CD4-positive, alpha-beta T cell treated with Interleukin-6 at 100 ng/mL for 8 hours (primary cell): ENCODE data around the gene PRDM13.
"Not testable (repeated sequence)": the region's sequence is repeated elsewhere in the genome, so short reads cannot be mapped to it uniquely, and the experiment has no call there.

Experiments
- DNase-seq: peaks from one replicate; pipeline ENCODE4 v3.0.0-alpha.2; 2020; ENCODE audit warnings: mixed read lengths, low spot score

The PRDM13 gene

DNA sequence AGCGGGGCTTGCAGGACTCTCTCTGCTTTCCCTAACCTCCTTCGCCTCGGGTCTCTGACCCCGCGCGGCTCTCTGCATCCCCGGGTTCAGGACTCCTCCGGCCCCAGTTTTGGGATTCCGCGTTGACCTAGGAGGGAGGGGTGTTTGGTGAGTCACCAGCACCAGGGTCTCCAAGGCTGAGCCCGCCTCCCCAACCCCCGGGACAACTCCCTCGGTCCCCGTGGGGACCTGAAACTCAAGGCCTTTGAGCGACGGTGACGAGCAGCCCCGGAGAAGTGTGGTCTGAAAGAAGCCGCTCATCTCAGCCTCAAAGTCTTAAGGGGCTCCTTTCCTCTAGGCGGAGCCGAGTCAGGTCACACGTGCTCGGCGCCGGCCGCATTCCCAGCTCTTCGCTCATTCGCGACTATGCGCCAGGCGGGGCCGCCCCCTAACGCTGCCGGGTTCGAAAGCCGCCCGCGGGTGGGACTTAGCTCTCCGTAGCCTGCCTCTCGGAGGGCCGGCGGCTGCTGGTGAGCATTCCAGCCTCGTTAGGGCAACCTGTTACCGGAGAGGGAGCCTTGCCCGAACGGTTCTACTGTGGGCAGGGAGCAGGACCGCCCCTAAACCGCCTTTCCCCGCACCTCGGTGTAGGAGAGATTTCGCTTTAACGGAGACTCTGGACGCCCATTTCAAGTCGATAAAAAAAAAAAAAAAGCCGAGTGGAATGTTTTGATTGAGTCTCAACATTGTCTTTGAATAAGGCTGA is 3.0 kb upstream of the PRDM13 start:
- no peak for DNase-seq

DNA sequence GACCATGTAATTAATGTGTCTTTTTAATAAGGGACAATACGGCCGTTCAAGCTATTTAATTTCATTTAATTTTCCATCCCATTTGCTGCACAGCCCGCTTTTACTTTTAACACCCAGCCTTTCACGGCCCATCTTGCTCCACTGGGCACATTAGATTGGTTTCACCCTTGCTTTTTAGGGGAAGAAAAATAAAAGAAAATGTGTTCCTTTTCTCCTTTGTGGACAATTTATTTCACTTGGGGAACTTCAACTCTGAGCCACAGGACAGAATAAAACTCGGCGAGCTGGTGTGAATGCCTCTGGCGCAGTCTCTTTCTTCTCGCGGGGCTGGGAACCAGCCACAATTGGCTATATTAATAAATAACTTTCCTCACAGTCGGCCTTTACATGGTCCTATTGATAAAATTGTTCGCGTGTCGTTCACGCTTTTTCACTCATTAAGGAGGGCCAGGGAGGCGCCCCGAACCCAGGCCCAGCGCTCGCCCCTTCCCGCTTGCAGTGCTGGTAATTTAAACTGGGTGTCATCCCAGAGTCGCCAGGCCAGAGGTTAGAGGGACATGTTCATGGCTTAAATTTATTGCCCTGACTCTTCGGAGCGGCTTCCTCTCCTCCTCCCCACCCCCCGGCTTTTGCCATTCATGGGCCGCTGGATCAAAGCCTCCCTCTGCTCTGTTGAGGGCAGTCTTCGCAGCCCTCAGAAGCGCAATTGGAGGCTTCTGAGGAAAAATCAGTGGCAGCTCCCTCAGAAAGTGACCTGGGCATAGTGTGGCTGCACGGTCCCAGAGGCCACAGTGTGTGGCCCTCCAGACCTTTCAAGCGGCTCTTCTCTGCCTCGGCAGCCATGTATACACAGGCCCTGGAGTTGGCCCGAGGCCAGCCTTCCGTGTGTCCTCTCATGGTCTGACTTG is 2.2 kb upstream of the PRDM13 start:
- no peak for DNase-seq

DNA sequence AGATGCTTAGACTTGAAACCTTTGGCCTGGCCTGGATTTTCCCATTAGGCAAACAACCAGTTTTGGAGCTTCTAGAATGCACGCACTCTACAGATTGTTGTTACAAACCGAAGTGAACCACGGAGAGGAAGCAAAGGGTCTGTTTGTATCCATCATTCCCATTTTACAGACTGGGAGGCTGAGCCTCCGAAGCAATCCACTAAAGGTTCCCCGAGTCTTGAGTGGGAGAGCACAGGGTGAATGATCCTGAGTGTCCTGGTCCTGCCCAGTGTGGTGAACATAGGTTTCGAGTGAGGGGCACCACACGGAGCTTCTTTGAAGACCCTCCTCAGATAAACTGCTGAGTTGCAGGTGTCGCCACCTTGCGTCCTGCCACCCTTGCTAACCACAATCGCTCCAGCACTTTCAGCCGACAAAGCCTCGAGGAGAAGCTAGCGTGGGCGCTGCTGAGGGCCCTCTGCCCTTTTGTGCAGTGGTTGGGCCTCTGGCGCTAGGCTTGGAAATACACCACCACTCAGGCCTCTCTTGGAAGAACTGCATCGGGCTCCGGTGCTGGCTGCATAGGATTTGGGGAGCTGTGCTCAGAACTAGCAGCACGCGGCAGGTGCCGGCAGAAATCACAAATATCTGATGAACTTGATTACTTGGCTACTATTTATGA is 1.4 kb upstream of the PRDM13 start:
- no peak for DNase-seq

DNA sequence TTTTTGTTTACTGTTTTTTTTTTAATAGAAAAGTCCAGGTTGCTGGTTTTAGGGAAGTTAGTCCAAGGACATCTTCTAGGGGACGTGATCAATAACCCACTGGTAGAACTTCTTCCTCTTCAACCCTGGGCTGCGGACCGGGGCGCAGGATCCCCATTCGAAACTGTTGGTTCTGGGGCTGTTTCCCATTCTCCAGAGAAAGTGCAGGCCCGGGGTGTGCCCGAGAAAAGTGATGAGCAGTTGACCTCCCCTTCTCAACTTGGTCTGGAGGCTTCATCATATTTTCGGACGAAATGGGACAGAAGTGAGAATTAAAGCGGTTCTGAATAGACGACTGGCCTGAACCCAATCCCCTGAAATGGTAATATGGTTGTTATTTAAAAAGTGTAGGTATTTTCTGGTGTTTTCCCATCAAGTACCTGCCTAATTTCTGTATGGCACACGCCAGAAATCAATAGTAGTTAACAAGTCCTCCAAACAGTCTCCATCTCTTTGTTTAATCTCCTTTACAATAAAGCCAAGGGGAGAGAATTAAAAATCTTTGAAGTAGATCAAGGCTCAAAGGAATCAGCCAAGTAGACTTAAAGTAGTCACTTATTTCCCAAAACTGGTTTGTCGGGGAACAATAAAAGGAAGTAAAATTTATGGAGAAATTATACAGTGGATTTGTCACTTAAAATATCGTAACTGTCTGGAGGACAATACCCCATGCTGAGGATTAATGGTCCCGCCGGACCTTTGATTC is 550 bp upstream of the PRDM13 start:
- DNase-seq: no peak

DNA sequence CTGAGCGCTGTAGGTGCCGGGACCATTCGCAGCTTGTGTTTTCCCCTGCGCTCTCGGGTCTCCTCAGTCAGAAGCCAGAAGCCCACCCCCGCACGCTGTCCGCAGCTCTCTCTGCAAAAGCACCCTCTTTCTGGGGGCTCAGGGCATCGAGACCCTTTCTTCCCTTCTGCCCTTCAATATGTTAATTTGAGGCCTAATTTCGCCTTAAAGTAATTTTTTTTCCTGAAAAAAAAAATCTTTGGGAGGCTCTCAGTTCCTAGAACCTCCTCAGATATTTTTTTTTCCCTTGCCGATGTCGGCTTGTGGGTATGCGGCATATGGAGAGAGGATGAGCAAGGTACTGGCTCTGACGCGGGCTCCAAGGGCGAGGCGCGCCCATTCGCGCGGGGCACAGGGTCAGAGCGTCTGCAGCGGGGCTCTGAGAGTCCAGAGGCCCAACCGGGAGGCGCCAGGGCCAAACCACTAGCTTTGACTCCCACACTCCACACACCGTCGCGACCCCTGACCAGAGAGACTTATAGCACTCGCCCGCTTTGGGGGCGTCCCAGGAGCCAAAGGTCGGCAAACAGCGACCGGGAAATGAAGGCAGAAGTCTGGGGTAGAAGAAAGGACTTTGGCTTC is 893 bp downstream of the PRDM13 start:
- DNase-seq: no peak

DNA sequence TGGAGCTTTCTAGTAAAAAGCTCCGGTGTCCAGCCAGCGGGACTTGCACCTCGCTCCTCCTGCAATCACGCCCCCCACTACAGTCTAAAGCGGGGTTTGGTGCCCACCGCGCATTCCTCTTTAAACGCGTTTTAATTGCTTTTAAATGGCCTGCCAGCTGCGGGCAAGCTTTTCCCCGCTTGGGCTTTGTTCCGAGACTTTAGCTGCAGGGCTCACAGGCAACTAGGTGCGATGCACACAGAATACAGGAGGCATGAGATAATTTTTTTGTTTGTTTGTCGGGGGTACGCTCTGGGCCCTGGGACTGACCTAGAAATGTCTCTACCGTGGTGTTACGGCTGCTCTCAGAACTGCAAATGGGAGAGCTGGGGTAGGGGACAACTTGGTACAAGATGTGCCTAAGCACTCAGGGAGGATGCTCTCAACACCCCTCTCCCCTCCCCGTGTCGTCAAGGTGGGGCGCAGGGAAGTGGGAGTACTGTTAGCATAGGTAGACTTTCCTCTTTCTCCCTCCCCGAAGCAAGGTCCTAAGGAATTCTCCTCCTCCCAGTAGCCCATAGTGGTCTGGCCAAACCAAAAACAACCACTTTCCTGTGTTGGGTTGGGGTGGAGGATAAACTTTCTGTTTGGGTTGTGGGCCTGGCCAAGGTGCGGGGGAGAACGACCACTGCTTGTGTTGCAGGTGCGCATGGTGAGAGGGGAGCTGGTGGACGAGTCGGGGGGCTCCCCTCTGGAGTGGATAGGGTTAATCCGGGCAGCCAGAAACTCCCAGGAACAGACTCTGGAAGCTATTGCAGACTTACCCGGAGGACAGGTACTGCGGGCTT is 1.6 kb downstream of the PRDM13 start:
- DNase-seq: no peak

DNA sequence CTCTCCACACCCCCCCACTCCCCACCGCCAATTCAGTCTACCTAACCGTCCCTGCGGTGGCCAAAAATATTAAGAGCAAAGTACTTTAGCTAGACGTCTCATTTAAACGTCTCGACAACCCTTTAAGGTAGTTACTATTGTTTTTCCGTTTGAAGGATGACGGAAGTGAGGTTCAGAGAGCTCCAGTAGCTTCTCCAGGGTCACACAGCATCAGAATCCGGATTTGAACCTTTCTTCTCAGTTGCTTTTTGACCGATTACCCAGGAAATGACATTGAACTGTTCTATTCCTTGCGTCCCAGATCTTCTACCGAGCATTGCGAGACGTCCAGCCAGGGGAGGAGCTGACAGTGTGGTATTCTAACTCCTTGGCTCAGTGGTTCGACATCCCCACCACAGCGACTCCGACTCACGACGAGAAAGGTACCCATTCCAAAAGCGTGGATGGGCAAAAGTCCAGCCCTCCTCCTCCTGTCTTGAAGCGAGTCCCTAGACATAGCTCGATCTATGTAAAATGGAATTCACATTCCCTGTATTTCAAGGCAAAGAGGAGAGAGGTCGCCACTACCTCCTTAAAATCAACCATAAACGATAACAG is 2.4 kb downstream of the PRDM13 start:
- no peak for DNase-seq

DNA sequence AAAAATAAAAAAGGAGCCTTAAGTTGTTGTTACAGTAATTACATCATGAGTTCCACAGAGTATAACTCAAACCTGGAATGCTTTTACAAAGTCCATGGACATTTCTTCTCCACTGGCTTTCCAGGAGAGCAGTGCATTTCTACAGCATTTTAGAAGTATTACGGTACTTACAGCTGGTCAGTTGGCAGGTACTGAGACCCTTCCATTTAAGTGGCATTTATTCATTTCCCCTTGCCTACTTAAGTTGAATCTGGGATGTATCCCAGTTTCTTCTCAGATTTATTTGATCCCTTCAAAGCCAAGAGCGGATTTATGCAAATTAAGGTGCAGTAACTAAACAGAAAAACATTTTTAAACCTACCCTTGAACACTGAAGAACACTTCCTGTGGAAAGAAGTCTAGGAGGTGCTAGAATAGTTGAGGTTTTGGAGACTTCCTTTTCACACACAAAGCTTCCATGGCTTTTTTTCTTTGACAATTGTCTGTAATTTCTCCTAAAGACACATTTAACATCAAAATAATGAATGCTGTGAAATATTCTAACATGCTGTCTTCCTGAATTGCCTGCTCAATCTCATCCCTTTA is 3.4 kb downstream of the PRDM13 start:
- no peak for DNase-seq

DNA sequence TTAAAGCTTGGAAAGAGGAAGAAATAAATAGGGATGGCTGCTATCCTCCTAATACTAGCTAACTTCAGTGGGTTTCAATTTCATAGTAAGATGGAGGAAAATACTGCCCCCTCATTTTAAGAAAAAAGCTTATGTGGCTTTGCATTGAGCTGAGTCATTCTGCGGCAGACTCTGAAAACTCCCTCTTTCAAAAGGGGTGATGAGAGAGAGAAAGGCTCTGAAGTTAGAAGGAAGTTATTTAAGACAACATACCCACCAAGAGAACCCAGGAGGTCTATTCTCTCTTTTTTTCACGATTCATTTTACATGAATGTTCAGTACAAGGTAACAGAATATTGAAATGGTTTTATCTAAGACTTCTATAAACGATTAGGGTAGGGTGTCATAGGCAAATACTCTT is 4.5 kb downstream of the PRDM13 start:
- DNase-seq: no peak

DNA sequence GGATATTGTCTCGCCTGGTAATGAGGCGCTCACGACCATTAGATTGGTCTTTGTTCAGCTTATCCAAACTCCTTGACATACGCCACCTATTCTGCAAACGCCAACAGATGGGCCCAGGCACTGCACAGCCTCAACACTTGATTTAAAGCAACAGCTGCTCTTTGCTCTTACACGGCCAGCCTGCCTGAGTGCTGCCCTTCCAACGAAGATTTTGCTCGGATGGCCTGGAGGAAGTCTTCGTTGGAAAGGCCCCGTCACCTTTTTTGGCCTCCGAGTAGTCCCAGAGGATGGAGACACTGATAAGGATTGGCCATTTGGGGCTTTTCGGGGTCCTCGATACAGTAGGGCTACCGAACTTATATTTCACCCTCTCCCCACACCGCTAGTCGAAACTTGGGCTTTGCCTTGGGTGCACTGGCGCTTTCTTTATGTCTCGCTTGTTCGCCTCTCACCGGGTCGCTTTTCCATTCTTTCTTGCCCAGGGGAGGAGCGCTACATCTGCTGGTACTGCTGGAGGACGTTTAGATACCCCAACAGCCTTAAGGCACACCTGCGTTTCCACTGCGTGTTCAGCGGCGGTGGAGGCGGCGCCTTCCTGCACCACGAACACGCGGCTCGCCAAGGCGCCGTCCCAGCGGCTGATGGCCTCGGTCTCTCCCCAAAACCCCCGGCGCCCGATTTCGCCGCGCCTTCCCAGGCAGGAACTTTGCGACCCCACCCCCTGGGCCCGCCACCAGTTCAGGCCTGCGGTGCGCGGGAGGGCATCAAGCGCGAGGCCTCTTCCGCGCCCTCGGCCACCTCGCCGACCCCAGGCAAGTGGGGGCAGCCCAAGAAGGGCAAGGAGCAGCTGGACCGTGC is 6.1 kb downstream of the PRDM13 start:
- no peak for DNase-seq

DNA sequence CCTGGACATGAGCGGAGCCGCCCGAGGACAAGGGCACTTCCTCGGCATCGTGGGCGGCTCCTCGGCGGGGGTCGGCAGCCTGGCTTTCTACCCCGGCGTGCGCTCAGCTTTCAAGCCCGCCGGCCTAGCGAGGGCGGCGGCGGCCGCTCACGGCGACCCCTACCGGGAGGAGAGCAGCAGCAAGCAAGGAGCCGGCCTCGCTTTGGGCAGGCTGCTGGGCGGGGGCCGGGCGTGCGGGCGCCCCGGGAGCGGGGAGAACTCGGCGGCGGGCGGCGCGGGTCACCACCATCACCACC is 6.7 kb downstream of the PRDM13 start:
- DNase-seq: no peak

DNA sequence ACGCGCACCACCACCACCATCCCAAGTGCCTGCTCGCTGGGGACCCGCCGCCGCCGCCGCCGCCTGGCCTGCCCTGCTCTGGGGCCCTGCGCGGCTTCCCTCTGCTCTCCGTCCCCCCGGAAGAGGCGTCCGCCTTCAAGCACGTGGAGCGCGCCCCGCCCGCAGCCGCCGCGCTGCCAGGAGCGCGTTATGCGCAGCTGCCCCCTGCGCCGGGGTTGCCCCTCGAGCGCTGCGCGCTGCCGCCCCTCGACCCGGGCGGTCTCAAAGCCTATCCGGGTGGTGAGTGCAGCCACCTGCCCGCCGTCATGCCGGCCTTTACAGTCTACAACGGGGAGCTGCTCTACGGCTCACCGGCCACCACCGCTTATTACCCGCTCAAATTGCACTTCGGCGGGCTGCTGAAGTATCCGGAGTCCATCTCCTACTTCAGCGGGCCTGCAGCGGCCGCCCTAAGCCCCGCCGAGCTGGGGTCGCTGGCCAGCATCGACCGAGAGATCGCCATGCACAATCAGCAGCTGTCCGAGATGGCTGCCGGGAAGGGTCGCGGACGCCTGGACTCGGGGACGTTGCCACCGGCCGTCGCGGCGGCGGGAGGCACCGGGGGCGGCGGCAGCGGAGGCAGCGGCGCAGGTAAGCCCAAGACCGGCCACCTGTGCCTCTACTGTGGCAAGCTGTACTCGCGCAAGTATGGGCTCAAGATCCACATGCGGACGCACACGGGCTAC is 7.2 kb downstream of the PRDM13 start:
- no peak for DNase-seq

DNA sequence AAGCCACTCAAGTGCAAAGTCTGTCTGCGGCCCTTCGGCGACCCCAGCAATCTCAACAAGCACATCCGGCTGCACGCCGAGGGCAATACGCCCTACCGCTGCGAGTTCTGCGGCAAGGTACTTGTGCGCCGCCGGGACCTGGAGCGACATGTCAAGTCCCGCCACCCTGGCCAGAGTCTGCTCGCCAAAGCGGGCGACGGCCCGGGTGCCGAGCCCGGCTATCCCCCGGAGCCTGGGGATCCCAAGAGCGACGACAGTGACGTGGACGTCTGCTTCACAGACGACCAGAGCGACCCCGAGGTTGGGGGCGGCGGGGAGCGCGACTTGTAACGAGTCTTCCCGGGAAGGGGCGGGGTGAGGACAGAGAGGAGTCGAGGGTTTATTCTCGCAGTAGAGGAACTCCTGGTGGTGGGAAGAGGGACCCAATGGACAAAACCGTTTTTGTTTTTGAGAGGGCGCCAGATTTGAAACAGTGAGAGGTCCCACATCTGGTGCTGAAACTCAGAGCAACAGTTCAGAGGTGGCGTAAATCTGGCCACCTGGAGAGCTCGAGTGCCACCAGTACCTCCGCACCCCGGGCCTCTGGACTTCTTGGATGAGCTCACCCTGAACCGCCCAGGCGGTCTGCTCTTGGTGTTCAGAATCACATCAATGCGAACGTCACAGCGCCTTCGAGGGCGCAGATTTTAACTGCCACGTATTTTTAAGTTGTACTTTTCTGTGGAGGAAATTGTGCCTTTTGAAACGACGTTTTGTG is 8.0 kb downstream of the PRDM13 start:
- no peak for DNase-seq

DNA sequence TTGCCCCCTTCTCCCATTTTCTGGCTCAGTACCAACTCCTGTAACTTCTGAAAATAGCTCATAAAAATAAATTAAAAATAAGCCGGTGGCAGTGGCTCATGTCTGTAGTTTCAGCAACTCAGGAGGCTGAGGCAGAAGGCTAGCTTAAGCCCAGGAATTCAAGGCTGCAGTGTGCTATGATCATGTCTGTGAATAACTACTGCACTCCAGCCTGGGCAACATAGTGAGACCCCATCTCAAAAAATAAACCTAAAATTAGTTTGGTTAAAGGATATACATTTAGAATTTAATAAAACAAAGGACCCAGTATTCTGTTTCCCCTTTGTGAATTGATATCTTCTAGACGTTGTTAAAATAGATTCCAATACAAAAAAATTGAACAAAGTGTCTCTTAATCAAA is 10.5 kb downstream of the PRDM13 start:
- no peak for DNase-seq

DNA sequence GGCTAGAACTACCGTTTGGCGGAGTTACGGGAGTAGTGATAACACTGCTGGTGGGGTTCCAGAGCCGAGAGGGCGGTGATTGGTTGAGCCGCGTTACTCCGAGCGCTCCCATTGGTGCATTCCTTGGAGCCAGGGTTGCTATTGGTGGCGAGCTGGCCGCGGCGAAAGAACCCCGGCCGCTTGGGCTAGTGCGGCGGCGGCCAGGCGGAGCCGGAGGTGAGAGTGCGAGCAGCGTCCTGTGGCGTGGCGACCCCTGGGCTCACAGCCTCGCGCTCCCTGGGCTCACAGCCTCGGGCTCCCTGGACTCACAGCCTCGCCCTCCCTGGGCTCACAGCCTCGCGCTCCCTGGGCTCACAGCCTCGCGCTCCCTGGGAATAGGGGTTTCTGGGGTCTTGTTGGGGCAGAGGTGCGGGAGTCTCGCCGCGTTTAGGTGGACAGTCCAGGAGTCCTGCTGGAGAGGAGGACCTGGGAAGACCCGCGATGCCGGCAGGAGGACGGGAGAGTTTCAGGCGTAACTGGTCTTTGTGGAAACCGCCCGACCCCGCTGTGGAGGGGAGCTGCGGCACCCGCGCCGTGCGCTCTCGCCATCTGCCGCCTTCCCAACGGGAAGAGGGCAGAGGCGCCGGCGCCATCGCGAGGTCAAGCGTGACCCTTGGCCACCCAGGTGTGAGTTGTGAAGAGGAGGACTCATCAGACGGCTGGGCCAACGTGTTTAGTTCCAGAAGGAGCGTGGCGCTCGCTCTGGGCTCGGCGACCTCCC is 12.2 kb downstream of the PRDM13 start:
- no peak for DNase-seq

DNA sequence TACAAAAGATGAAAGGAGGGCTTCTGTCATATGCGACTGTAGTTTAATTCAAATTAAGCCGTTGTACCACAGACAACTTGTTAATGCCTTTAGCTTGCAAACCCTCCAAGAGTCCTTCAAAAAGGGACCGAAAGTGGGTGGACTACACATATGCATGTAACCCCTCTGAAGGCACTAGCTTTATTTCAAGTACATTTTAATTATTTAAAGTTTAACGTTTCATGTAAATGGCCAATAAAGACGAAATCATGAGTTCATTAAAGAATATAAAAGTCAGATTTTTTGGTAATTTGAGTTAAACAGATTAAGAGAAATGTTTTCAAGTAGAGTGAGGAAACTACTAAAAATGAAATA is 12.8 kb downstream of the PRDM13 start:
- no peak for DNase-seq

DNA sequence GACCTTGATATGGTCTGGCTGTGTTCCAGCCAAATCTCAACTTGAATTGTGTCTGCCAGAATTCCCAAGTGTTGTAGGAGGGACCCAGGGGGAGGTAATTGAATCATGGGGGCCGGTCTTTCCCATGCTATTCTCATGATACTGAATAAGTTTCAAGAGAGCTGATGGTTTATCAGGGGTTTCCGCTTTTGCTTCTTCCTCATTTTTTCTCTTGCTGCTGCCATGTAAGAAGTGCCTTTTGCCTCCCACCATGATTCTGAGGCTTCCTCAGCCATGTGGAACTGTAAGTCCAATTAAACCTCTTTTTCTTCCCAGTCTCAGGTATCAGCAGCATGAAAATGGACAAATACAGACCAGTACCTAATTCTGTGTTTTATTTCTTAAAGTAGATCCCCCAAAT is 15.4 kb downstream of the PRDM13 start:
- not testable (repeated sequence) for DNase-seq
